IMR-90 (cell line): Measurements from ENCODE around the gene ACP2. TPM values are rescaled to one million over a fixed set of nuclear protein-coding genes. Genes with fewer than 3 reads are reported as not detected.

Experiments used
- ATAC-seq: fragments of 200-7000 bp; cut with Tn5 transposase; 2 replicates; pipeline ENCODE4 v1.9.1; 2020; ENCODE audit warnings: low read depth, mild to moderate bottlenecking, moderate library complexity
- BruUV-seq: library from RNA; stranded (reverse); fragments of 400-500 nt; replicated peaks from 2 replicates; lab custom pipeline; 2021; lab: Mats Ljungman, UMichigan
- CTCF ChIA-PET: fragments of 300-600 bp; formaldehyde crosslinking; extraction: SDS; loops from one replicate; lab custom pipeline; 2021; ENCODE audit warnings: antibody characterized with exemption; lab: Yijun Ruan, JAX
- POLR2A ChIA-PET: fragments of 300-600 bp; sonication (Branson Sonifier 250); formaldehyde crosslinking; loops from one replicate; lab custom pipeline; 2022; ENCODE audit warnings: antibody characterized with exemption; ENCODE audit not compliant: unreplicated experiment; lab: Charles Lee
- DNase-seq: peaks from one replicate; pipeline ENCODE4 v3.0.0; 2013
- H2AFZ ChIP-seq: replicated peaks from 2 replicates; pipeline ENCODE3; 2013; ENCODE audit warnings: low read length, mild to moderate bottlenecking; ENCODE audit not compliant: poor library complexity
- H2AK5ac ChIP-seq: 2 replicates; pipeline ENCODE4 v1.6.1; 2013; ENCODE audit warnings: low read depth, low read length, inconsistent platforms
- H2AK9ac ChIP-seq: replicated peaks from 2 replicates; pipeline ENCODE3; 2013; ENCODE audit warnings: mild to moderate bottlenecking, low read depth, low read length, moderate library complexity; ENCODE audit not compliant: poor library complexity
- H2BK120ac ChIP-seq: 2 replicates; pipeline ENCODE4 v1.6.1; 2013; ENCODE audit warnings: low read depth, low read length, inconsistent platforms
- H2BK15ac ChIP-seq: 3 replicates; pipeline ENCODE4 v1.6.1; 2013; ENCODE audit warnings: low read depth, low read length, inconsistent platforms
- H2BK20ac ChIP-seq: 2 replicates; pipeline ENCODE4 v1.6.1; 2013; ENCODE audit warnings: low read depth, mild to moderate bottlenecking, inconsistent platforms, low read length, moderate library complexity
- H2BK5ac ChIP-seq: 2 replicates; pipeline ENCODE4 v1.6.1; 2013; ENCODE audit warnings: mild to moderate bottlenecking, low read depth, low read length, inconsistent platforms; ENCODE audit not compliant: poor library complexity, severe bottlenecking
- H3K14ac ChIP-seq: replicated peaks from 2 replicates; pipeline ENCODE4 v1.6.1; 2013; ENCODE audit warnings: low read depth, low read length, inconsistent platforms
- H3K18ac ChIP-seq: 2 replicates; pipeline ENCODE4 v1.6.1; 2013; ENCODE audit warnings: low read depth, low read length, control low read depth
- H3K23ac ChIP-seq: 2 replicates; pipeline ENCODE4 v1.6.1; 2013; ENCODE audit warnings: low read depth, low read length, inconsistent platforms
- H3K27ac ChIP-seq: 2 replicates; pipeline ENCODE4 v1.5.1; 2013; ENCODE audit warnings: mild to moderate bottlenecking, control low read depth, low read length; ENCODE audit not compliant: insufficient read depth
- H3K27me3 ChIP-seq: 2 replicates; pipeline ENCODE4 v1.6.1; 2013; ENCODE audit warnings: low read length; ENCODE audit not compliant: control insufficient read depth, insufficient read depth
- H3K36me3 ChIP-seq: 2 replicates; pipeline ENCODE4 v1.6.1; 2013; ENCODE audit warnings: low read length, mixed read lengths; ENCODE audit not compliant: control insufficient read depth, insufficient read depth
- H3K4ac ChIP-seq: 2 replicates; pipeline ENCODE4 v1.6.1; 2013; ENCODE audit warnings: low read depth, low read length, inconsistent platforms
- H3K4me1 ChIP-seq: 2 replicates; pipeline ENCODE4 v1.6.1; 2013; ENCODE audit warnings: low read length, mixed read lengths; ENCODE audit not compliant: control insufficient read depth, insufficient read depth
- H3K4me2 ChIP-seq: 2 replicates; pipeline ENCODE4 v1.6.1; 2013; ENCODE audit warnings: low read depth, mild to moderate bottlenecking, control low read depth, low read length, moderate library complexity
- H3K4me3 ChIP-seq: 2 replicates; pipeline ENCODE4 v1.5.1; 2013; ENCODE audit warnings: low read depth, mild to moderate bottlenecking, control low read depth, low read length, moderate library complexity; ENCODE audit not compliant: insufficient read depth
- H3K56ac ChIP-seq: 2 replicates; pipeline ENCODE4 v1.6.1; 2013; ENCODE audit warnings: low read length, inconsistent platforms; ENCODE audit not compliant: insufficient read depth; ENCODE audit errors: extremely low read depth
- H3K79me1 ChIP-seq, 2 experiments: 2 replicates each; pipeline ENCODE4 v1.6.1; 2013; ENCODE audit warnings: low read length in 2 of 2, inconsistent platforms in 1 of 2, low read depth in 1 of 2
- H3K9ac ChIP-seq: 2 replicates; pipeline ENCODE4 v1.6.1; 2013; ENCODE audit warnings: low read depth, low read length, control low read depth
- H3K9me1 ChIP-seq: 2 replicates; pipeline ENCODE4 v1.6.1; 2013; ENCODE audit warnings: low read length, inconsistent platforms; ENCODE audit not compliant: insufficient read depth
- H3K9me3 ChIP-seq: 2 replicates; pipeline ENCODE4 v1.6.1; 2013; ENCODE audit warnings: low read length; ENCODE audit not compliant: control insufficient read depth, insufficient read depth
- H4K20me1 ChIP-seq: 2 replicates; pipeline ENCODE4 v1.6.1; 2013; ENCODE audit warnings: low read length, inconsistent platforms; ENCODE audit not compliant: insufficient read depth
- H4K5ac ChIP-seq: 2 replicates; pipeline ENCODE4 v1.6.1; 2013; ENCODE audit warnings: mild to moderate bottlenecking, low read depth, low read length, control low read depth
- H4K8ac ChIP-seq, 2 experiments: 2 replicates each; pipeline ENCODE4 v1.6.1; 2013; ENCODE audit warnings: low read depth in 2 of 2, low read length in 2 of 2, control low read depth in 1 of 2, inconsistent platforms in 1 of 2
- H4K91ac ChIP-seq: 2 replicates; pipeline ENCODE4 v1.6.1; 2013; ENCODE audit warnings: low read depth, low read length, inconsistent platforms; ENCODE audit not compliant: insufficient read depth
- BHLHE40 ChIP-seq: fragments of 150-350 bp; IDR thresholded peaks from 2 replicates; pipeline ENCODE4 v1.6.1; 2016; ENCODE audit warnings: mild to moderate bottlenecking, low read depth, low read length
- CEBPB ChIP-seq: IDR thresholded peaks from 2 replicates; pipeline ENCODE4 v1.6.1; 2012; ENCODE audit warnings: low read depth, low read length, improper control_type of control experiment
- ELK1 ChIP-seq: fragments of 150-350 bp; IDR thresholded peaks from 2 replicates; pipeline ENCODE4 v1.6.1; 2016; ENCODE audit warnings: low read depth, mild to moderate bottlenecking, low read length, moderate library complexity, borderline replicate concordance
- FOS ChIP-seq: fragments of 150-350 bp; IDR thresholded peaks from 2 replicates; pipeline ENCODE4 v1.6.1; 2016; ENCODE audit warnings: low read depth, low read length
- MAFK ChIP-seq: IDR thresholded peaks from 2 replicates; pipeline ENCODE4 v1.6.1; 2012; ENCODE audit warnings: low read depth, low read length, improper control_type of control experiment
- MAZ ChIP-seq: IDR thresholded peaks from 2 replicates; pipeline ENCODE4 v1.6.1; 2012; ENCODE audit warnings: low read depth, mild to moderate bottlenecking, low read length, improper control_type of control experiment, moderate library complexity, borderline replicate concordance
- MXI1 ChIP-seq: IDR thresholded peaks from 2 replicates; pipeline ENCODE4 v1.6.1; 2012; ENCODE audit warnings: low read depth, mild to moderate bottlenecking, low read length, moderate library complexity, borderline replicate concordance
- NFE2L2 ChIP-seq: fragments of 150-350 bp; IDR thresholded peaks from 2 replicates; pipeline ENCODE4 v1.6.1; 2016; ENCODE audit warnings: low read depth, mild to moderate bottlenecking, low read length
- POLR2A ChIP-seq: IDR thresholded peaks from 2 replicates; pipeline ENCODE4 v1.6.1; 2012; ENCODE audit warnings: mild to moderate bottlenecking, low read depth, low read length
- RAD21 ChIP-seq: IDR thresholded peaks from 2 replicates; pipeline ENCODE4 v1.6.1; 2012; ENCODE audit warnings: low read length, improper control_type of control experiment
- RFX5 ChIP-seq: IDR thresholded peaks from 2 replicates; pipeline ENCODE4 v1.8.0; 2012; ENCODE audit warnings: low read depth, mild to moderate bottlenecking, low read length, moderate library complexity
- USF2 ChIP-seq: fragments of 150-350 bp; IDR thresholded peaks from 2 replicates; pipeline ENCODE4 v1.6.1; 2017; ENCODE audit warnings: mild to moderate bottlenecking, antibody characterized with exemption, low read length, low read depth
- WGBS, 2 experiments: methylation state at CpG; one replicate each; pipeline versions ENCODE4 v1.1.5 to v1.1.7; 2013; ENCODE audit warnings: missing lambda C conversion rate in 2 of 2; ENCODE audit not compliant: insufficient read length in 1 of 2; ENCODE audit errors: extremely low coverage in 2 of 2; 5-methylcytosine and 5-hydroxymethylcytosine counted together
- dilution Hi-C: fragments of 300-500 bp; cut with HindIII; formaldehyde crosslinking; loops from one replicate; pipeline ENCODE4 v1.14.3; 2018; ENCODE audit warnings: low sequenced_read_pairs; ENCODE audit not compliant: unreplicated experiment
- in situ Hi-C: fragments of 300-500 bp; cut with MboI; formaldehyde crosslinking; loops from 3 replicates; pipeline ENCODE4 v1.14.3; 2019; ENCODE audit warnings: low sequenced_read_pairs, inconsistent platforms, mixed read lengths
- intact Hi-C: fragments of 100-400 bp; cut with micrococcal nuclease; formaldehyde crosslinking; loops from 2 replicates; pipeline ENCODE4 v1.10.0; 2022
- polyA plus RNA-seq, 3 experiments: library from polyadenylated mRNA; depleted of rRNA; stranded (reverse); fragments of >200 nt; gene quantifications; 2 replicates each; pipeline ENCODE4 v1.2.3, GENCODE V29; 2012; ENCODE audit warnings: low replicate concordance in 1 of 3
- total RNA-seq: library from RNA; depleted of rRNA; stranded (reverse); fragments of >200 nt; gene quantifications from 2 replicates; pipeline ENCODE4 v1.2.3, GENCODE V29; 2012

ACP2 gene
- total and polyA plus RNA-seq, 2 of the 4 experiments (the other 2 are of a cell fraction), result 17.7 to 23.6 TPM

GRCh38 chr11:47271961-47272661, 23.5 kb upstream of the ACP2 start:
- Histone ChIP-seq H2AFZ (no peak overlapping the region), H4K5ac (no peak overlapping the region), H3K56ac (no peak overlapping the region), H3K4me3 (no peak overlapping the region), H4K91ac (no peak overlapping the region), H2BK5ac (no peak overlapping the region), H3K9me3 (no peaks in the 10 kb centered on the region), H4K8ac (no peak overlapping the region), H2BK120ac (no peak overlapping the region), H3K23ac (no peak overlapping the region), H3K18ac (no peak overlapping the region), H2BK15ac (no peak overlapping the region), H2BK20ac (no peak overlapping the region), H3K14ac (no peak overlapping the region), H3K9ac (no peak overlapping the region), H4K20me1 (peaks cover 40% of the 10 kb centered on the region), H3K4me2 (no peak overlapping the region), H3K27me3 (no peaks in the 10 kb centered on the region), H2AK5ac (no peak overlapping the region), H2AK9ac (no peak overlapping the region), H3K4me1 (peaks cover 16% of the 10 kb centered on the region), H3K9me1 (peaks cover 22% of the 10 kb centered on the region), H3K79me1 (peaks cover 33 to 65% of the 10 kb centered on the region in 2 experiments), H3K36me3 (peaks cover 21% of the 10 kb centered on the region), H3K4ac (no peak overlapping the region), H3K27ac (no peak overlapping the region)
- in situ Hi-C loops (no loop called here), dilution Hi-C loops (no loop called here), intact Hi-C loops (loop anchor here (2.0 to 5.0 kb wide), 2 partner anchors 35 to 83 kb away; no protein-coding TSS in a partner anchor)
- CTCF ChIA-PET, result interaction anchor here (1.0 to 1.6 kb wide), 3 partner anchors 13 to 83 kb away, joined by 3 read pairs; no protein-coding TSS in a partner anchor
- no CpG with 5 or more reads among the region's 11 CpGs for WGBS, 2 experiments
- ATAC-seq (no peak), DNase-seq (no peak)
- BruUV-seq, result no TSS peak
- TF ChIP-seq MAFK, result no peak
- TF ChIP-seq MAZ, result no peak
- TF ChIP-seq NFE2L2, result no peak
- TF ChIP-seq ELK1, result no peak
- no peak for TF ChIP-seq FOS
- TF ChIP-seq POLR2A, result no peak
- no peak for TF ChIP-seq USF2
- TF ChIP-seq CEBPB, result no peak
- no peak for TF ChIP-seq BHLHE40
- no peak for TF ChIP-seq RAD21
- no peak for TF ChIP-seq MXI1
- no peak for TF ChIP-seq RFX5
- POLR2A ChIA-PET, result no interaction called here
